HG02973 (cell line): Measurements from ENCODE around the gene MTUS2.
"Not testable (repeated sequence)": the region's sequence is repeated elsewhere in the genome, so short reads cannot be mapped to it uniquely, and the experiment has no call there.

ENCODE experiments used
- ATAC-seq: cut with Tn5 transposase; IDR thresholded peaks from one replicate; pipeline ENCODE4 v1.9.1; 2021; ENCODE audit warnings: moderate library complexity; ENCODE audit not compliant: unreplicated experiment

MTUS2 gene

DNA sequence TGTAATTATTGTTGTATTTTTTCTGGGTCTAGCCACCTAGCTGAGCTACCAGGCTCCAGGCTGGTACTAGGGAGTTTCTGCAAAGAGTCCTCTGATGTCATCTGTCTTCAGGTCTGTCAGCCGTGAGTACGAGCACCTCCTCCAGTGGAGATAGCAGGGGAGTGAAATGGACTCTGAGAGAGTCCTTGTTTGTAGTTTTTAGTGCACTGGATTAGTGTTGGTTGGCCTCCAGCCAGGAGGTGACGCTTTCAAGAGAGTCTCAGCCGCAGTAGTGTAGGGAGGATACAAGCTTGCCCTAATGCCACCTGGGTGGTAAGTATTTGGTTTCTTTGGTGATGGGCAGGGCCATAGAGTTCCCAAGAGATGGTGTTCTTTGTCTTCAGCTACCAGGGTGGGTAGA, 390.5 kb downstream of the MTUS2 start:
- ATAC-seq: no peak

DNA sequence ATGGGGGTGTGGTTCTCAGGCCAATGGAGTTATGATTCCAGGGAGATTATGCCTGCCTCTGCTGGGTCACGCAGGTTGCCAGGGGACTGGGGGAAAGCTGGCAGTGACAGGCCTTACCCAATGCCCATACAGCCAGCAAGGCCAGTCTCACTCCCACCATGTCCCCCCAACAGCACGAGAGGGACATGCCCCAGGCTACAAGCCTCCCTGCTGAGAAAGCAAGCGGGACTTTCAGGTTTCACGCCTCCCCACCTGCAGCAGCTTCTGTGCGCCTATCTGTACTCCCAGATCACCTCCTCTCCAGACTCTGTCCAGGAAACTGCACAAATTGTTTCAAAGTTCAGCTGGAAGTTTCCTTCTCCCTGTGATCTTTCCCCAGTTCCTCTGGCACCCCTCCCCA, 391.0 kb downstream of the MTUS2 start:
- ATAC-seq: not testable (repeated sequence)

DNA sequence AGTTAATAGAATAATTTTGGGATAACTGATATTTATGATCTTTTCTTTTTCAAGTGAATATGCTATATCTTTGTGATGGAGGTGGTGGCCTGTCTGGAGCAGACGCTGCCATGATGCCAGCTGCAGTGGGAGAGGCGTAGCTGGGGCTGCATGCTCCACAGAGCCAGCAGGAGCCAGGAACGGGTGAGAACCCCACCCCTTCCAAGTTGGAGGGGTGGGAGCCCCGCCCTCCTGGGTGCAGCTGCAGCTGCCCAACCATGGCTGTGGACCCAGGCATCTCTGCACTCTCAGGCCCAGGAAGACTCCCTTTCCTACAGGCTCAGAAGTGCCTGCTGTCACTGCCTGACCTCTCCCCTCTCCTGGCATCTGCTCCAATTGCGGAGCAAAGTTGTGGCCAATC, 402.3 kb downstream of the MTUS2 start:
- no peak for ATAC-seq

DNA sequence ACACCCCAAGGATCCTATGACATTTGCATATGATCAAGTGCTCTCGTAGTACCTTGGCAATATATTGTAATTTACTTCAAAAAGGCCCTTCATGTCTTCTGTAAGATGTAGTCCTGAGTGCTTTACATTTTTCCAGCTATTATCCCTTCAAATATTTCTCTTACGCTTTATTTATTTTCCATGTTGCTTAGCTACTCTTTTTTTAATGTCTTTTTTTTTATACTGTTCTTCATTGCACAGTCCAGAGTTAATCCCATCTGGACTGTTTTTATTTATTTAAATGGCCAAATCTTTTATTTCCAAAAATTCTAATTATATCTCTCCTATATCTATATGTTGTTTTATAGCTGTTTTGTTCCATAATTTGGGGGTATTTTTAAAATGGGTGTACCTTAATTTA, 404.1 kb downstream of the MTUS2 start:
- ATAC-seq: no peak

DNA sequence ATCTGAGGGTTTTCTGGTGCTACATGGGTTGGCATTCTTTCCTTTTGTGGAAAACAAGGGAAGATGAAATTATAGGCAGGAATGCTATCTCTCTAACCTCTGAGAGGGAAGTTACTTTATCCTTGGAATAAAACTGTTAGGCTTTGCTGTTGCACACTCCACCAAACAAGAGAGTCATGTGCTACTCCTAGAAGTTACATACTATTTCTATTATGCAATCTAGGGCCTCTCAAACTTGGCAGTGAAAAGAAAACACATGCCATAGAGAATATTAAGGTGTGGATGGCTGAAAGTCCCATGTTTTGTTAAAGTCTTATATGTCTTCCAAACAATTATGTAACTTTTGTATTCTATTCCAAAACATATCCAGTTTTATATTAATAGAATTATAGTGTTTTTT, 407.4 kb downstream of the MTUS2 start:
- no peak for ATAC-seq

DNA sequence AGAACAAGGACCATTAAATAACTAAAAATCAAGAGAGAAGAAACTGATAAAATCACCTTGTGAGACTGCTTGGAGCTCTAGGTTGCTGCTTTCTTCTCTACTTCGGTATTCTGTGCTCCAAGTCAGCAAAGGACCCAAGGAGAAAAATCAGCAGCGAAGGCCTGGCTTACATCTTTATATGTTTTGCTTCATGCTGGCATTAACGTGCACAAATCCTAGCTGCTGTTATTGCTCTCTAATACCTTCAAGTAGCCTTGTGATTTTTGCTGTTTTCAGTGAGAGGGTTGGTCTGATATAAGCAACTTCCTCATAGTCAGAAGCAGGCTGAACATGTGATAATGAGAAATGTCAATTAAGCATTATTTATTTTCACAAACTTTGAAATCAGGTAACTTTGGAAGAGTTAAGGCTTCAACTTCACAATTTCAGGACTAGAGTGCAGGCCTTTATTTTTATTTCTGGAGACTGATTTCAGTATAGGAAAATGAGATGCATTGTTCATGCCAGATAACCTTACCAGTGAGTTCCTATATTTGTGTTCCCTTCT, 410.2 kb downstream of the MTUS2 start:
- ATAC-seq: no peak

DNA sequence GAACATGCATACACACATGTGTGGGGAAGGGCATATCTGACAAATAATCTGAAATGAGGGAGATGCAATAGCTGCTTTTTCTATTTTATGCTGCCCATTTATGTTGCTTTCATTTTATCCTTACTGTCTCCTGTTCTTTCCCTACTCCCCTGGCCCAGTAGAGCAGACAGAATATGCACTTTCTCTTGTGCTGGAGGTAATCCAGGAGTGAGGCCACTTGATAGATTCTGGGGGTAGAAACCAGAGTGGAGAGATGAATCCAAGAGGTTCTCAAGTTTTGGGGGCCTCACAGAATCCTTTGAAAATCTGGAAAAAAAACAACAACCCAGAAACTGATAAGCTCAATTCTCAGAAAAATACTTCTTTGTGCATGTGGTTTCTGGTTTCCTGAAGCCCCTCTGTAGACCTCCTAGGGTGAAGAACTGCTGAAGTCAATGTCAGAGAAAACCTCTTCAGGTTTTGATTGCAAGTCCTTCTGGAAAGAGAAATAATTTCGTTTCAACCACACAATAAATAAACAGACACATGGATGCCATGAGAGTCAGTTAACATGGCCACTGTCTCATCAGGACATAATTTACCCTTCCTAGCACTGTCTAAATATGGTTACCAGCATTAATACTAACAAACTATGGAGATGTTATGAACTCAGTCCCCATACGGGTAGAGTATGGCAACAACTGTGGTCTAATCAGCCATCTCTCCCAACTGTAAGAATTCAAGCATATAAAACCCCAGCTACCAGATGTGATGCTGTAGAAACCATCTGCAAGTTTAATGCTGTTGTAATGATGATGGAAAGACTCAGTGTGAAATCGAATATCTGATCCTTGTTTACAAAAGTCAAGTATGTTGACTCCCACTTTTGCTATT, 419.8 kb downstream of the MTUS2 start:
- ATAC-seq: no peak

DNA sequence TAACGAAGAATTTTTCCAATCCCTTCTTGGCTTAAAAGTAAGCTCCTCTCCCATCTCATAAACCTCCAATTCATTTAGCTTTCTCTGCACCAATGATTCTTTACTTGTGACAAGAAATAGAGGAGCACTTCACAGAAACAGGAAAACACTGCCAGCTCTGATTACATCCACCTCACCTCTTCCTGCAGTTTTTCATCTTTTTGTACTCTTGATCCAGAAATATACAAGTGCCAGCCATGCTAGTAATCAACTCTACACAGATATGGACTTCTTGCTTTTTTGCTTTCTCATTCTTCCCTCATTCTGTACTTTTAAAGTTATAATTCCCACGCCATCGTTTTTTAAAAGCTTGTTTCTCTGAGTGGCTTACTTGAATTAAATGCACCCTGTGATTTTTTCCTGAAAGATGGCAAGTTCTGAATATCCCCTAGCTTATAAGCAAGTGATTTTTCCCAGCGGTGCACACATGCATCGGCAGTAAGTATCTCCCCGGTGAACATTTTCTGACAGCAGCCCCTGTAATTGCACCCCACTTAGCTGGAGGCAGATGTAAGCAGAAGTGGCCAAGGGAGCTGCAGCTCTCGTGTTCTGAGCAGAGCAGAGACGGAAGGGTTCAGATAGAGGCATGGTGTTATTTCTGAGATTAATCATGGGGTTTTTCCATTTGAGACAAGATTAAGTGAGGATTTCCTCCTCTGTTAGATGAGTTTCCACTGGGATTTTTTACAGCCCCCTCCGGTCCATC, 434.7 kb downstream of the MTUS2 start:
- no peak for ATAC-seq

DNA sequence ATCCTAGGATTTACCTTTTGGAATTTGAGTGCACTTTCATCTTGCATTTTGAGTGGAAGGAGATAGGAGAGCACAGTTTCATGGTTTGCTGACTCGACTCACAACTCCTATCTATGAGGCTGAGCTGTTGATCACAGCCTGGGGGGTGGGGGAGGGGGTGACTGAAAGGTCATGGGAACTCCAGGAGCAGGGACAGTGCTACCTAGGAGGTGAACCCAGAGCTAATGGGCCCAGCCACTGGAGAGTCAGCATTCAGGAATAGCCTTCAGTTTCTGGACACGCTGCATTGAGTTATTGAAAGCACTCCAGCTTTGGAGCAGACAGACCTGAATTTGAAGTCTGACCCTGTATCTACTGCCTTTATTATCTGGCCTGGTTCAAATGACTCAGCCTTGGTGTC, 435.4 kb downstream of the MTUS2 start:
- no peak for ATAC-seq

DNA sequence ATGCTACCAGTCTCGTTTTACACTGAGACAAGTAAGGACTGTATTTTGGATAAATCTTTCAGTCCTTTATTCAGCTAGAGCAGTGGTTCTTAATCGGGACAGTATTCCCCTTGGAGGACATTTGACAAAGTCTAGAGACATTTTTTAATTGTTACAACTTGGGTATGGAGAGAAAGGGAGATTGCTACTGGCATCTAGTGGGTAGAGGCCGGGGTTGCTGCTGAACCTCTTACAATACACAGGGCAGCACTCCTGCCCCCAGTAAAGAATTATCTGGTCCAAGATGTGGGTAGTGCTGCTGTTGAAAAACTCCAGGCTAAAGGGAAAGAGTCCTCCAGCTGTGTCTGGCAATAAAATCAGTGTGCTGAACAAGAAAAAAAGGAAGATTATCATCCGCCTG, 440.5 kb downstream of the MTUS2 start:
- ATAC-seq: no peak

DNA sequence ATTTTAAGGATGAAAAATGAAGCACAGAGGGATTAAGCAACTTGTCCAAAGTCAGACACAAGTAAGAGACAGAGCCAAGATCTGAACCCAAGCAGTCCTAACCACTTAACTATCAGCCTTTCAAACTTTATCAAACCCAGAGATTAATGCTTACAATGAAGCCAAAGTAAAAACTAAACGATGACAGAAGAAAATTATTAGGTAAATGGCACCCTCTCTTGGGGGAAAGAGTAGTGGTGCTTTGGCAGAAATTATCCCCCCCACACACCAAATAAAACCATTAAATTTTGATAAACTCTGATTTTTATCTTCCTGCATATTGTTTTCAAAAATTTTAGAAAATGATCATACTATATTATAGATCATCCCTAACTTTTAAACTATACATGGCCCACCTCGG, 446.1 kb downstream of the MTUS2 start:
- ATAC-seq: no peak

DNA sequence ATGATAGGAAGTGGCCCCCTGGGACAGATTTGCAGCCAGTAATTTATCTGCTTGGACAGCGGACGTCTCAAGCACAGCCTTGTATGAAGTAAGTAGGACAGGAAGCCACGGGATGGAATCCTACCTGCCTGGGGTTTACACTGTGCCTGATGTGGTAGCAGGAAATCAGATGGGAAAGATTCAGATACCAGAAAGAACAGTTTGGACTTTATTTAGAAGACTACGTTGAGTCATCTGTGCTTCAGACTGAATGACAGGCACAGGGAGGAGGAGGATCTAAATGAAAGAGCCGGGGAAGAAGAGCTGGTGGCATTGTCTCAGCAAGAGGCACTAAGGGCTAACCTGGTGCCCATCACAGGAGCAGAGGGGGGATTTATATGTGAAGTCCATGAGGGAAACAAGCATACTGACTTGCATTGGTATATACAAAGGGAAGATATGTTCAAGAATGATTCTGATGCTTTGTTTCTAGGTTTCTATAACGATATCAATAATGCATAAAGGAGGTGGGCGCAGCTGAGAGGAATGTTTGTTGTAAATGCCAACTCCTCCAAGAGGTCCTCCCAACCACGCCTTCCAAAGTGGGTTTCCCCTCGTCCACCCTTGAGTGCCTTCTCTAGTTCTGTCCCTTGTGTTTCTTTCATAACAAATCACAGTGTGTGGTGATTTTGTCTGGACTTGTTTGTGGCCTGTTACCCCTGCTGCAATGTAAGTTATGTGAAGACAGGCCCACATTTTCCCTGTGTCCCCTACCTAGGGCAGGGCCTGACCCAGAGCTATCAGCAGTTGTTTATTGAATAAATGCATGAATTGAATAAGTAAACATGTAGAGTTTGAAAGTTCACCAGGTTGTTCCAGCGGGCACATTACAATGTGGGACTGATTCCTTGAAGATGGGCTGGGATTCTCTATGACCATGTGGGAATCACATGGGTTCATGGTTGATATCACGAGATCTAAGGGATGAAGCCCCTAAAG, 446.9 kb downstream of the MTUS2 start:
- no peak for ATAC-seq

DNA sequence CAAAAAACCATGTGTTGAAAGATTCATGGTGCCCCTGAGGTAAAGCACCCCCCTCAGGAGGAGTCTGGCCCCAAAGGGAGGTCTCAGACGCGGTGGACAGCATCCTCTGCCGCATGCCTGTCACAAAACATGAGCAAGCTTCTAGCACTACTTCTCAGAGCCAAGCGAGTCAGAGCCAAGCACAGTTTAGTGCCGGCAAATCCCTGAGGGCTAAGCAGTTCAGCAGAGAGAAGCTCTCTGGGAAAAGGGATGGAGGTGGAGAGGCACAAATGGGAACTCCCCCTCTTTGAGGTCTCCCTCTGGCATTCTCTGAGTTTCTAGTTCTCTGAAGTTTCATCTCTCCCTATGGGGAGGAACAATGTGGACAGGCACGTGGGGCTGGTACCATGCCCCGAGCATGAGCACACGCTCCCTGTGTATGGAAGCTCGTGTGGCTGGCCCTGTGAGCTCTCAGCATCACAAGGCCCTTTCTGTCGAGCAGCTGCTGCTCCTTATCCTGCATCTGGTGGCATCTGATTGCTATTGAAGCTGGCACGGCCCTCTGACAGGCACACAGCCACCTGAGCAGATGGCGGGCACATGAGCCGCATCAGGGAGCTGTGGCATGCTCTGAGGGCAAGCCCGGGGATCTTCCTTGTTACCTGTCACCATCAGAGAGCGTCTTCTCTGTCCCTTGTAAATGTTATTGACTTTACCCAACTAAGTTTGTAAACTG, 450.3 kb downstream of the MTUS2 start:
- ATAC-seq: no peak

DNA sequence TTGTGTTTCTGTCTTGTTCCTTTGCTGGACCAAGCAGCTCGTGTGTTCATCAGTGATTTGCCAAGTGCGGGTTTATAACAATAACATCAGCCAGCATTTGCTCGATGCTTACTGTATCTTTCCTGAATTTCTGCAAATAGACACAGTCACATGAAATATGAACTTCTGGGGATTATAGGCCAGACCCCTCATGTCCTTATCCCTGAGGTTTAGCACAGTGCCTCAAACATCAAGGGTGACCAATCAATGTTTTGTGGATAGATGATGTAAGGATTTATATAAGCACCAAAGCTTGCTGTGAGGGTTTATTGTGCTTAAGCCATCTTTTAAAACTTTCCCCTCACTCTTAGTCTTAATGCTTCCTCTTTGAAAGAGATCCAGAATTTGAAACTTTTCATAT, 451.5 kb downstream of the MTUS2 start:
- no peak for ATAC-seq

DNA sequence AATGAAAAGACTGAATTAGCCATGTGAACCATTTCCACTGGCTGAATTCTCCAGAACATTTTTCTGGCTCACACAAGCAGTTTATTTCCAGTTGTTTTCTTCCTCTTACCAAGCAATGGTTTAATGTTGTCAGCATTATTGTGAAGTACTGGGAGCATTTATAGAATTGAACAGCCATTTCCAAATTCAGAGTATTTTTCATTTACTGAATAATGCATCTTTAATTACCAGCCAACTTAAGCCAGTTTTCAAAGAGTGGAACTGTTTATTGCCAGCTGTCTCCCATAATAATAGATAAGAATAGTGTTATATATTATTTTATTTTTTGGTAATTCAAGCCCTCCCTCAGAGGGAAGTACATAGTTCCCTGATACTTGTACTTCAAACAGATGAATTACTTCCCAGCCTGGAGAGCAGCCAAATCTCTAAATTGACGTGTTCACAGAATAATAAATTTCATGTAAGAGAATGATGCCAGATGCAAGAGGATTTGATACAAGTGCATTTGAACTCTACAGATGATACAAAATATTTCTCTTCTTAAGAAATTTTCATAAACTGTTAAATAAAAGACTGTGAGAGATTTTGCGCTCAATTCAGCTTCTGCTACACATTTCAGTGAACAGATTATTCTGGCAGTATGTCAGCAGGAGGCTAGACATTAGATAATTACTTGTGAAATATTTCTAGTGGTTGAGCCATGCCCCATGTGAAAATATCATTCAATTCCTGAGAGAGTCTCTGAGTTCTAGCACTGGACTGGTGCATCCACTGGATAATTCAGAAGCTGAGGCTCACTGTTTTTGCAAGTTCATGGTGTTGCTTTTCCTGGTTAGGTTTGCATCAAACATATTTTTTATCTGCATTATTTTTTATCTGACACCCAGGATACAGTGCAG, 459.5 kb downstream of the MTUS2 start:
- ATAC-seq: no peak

DNA sequence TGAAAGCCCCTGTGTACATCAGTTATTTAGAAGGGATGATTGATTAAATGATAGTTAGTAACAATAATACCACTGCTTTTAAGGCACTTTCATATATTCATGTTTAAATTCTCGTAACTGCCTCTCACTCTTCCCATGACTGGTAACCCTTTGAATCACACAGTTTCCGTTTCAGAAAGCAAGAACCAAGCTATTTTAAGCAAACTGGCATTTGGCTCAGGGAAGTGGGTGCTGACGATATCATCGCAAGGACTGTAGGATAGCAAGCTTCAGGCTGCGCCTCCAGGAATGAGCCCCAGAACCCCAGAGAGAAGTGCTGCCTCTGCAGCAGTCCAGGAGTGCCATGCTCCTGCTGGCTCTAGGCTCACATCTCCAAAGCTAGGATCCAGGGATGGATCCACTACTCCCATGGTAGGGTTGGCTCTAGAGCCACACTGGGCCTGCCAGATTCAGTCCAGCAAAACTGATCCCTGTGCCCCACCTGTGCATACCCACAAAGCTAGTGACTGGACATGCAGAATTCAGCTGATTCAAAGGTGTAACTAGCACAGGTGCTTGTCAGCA, 461.9 kb downstream of the MTUS2 start:
- no peak for ATAC-seq

DNA sequence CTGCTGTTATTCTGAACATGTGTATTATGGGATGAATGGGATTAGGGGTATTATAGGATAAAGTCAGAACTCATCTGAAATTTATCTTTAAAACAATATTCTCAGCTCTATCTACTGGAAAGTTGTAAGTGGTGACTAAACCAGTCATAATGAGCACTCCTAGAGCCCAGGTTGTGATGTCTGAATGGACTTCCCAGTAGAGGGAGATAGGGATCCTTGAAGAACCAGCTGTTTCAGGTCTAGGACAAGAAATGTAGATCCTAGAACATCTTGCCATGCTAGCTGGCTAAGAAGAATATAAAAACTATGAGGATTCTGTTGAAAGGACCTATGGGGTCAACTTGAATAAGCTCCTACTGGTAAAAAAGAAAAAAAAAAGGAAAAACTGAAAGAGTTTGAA, 464.6 kb downstream of the MTUS2 start:
- no peak for ATAC-seq

DNA sequence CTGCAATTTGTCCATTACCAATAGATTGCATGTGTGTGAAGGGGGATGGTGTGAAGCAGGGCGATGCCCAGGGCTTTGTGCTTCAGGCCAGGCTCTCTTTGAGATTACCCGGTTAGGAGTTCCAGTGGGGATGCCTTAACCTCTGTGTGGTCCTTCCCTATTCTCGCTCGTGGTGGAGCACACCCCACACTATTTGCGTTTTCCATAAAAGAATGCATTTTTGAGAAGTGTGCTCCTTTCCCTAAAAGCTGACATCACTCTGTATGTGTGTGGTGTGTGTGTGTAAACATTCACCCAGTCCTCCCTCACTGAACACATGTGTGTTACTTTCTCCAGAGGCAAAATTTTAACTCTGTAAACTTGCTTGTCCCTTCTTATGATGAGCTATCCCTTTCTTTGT, 467.1 kb downstream of the MTUS2 start:
- no peak for ATAC-seq

DNA sequence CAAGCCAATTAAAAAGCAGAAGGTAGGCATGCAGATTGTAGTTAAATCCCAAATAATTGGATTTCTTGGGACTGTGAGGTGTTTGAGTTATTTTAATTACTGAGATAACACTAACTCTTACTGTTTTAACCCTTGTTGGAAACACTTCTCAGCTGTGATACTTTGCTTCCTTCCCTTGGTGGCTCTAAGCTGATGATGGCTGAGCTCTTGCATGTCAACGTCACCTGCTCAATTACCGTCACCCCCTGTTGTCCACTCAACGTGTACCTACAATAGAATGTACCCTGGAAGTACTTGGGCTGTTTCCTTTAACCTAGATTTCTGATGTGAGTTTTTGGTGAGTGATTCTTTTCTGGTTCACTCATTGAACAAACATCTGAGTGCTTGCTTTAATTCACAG, 471.9 kb downstream of the MTUS2 start:
- ATAC-seq: no peak
